ENCODE results near the gene OPTC.
"Not testable (repeated sequence)": the region's sequence is repeated elsewhere in the genome, so short reads cannot be mapped to it uniquely, and the experiment has no call there.

Gene OPTC

GRCh38 chr1:203492748-203493130 is 1.2 kb upstream of the OPTC start:
- DNase-seq, result no peak

DNA sequence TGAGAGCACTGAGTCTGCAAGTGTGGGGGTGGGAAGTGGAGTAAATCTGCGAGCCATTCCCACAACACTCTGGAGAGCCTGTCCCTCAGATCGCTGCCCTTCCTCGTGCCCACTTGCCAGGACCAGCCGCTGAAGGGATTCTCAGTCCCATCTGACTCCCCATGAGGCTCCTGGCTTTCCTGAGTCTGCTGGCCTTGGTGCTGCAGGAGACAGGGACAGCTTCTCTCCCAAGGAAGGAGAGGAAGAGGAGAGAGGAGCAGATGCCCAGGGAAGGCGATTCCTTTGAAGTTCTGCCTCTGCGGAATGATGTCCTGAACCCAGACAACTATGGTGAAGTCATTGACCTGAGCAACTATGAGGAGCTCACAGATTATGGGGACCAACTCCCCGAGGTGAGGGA is 1.9 kb downstream of the OPTC start:
- DNase-seq, result no peak

- DNase-seq, result no peak
Observed at GRCh38 chr1:203497269-203497777, 3.4 kb downstream of the OPTC start.

DNA sequence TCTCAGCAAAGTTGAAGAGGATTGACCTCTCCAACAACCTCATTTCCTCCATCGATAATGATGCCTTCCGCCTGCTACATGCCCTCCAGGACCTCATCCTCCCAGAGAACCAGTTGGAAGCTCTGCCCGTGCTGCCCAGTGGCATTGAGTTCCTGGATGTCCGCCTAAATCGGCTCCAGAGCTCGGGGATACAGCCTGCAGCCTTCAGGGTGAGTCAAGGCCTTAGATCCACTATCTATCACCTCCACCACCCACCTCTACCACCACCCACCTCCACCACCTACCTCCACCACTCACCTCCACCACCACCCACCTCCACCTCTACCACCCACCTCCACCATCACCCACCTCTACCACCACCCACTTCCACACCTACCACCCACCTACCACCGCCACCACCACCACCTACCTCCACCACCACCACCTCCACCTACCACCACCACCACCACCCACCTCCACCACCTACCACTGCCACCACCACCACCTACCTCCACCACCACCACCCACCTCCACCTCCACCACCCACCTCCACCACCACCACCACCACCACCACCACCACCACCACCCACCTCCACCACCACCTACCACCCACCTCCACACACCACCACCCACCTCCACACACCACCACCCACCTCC is 5.8 kb downstream of the OPTC start:
- no peak for DNase-seq

DNA sequence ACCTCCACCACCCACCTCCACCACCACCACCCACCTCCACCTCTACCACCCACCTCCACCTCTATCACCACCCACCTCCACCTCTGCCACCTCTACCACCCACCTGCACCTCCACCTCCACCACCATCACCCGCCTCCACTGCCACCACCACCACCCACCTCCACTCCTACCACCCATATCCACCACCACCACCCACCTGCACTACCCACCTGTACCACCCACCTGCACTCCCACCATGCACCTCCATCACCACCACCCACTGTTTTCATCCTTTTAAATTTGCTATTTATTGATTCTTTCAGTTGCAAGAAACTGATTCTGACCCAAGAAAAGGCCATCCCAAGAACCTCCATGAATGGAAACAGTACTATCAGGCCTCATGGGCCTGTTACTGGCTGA is 6.3 kb downstream of the OPTC start:
- no peak for DNase-seq

DNA sequence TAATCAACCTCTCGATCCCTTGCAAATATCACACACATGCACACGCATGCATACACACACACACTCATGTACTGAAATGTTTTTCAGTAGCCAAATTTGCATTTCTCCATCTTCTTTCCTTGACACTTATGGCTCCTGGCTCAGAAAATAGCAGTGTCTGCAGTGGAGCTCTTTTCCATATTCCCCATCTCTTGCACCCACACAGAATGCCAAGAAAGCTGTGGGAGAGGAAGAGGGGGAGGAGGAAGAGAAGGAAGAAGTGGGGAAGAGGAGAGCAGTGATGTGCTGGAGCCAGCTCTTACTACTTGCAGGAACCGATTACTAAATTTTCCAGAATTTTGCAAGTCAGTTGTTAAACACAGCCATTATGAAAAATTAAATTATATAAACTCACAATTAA is 9.9 kb downstream of the OPTC start:
- no peak for DNase-seq

DNA sequence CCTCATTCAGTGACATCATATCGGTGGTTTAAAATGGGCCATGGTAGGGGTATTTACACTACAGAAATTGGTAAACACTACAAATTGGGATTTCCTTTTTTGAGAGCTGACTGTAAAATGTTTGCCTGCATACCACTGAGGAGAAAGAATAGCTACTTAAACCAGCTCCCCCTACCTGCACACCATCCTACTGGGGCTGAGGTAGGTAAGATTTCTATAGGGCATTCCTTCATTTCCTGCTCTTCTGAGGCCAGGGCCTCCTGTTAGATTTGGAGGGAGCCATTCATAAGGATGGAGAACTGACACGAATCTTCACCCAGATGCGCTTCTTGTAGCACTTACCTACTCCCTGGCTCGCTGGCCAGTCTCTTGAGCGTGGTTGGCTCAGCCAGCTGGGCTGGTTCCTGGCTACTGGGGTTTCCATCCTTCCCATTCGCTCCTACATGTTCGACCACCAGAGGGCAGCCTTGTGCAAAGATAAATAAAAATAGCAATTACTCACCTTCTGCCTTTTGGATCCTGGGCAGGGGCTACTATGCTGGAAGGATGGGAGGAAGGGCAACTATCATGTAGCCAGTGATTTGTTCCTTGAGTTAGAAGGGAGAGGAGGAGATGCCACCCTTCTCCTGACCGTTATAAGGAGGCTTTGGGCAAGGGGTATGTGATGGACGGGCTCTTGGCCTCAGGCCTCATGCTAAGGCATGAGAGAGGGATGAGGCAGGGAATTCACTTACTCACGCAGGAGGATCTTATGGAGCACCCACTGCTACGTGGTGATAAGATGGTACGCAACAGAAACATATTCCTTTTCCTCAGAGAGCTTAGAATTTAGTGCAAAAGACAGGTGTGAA is 10.7 kb downstream of the OPTC start:
- no peak for DNase-seq

- DNase-seq, result no peak
Observed at GRCh38 chr1:203505526-203506204, 11.7 kb downstream of the OPTC start.

- DNase-seq, result no peak
Observed at GRCh38 chr1:203506858-203507626, 13.1 kb downstream of the OPTC start.

- no peak for DNase-seq
Observed at GRCh38 chr1:203507759-203508158, 13.8 kb downstream of the OPTC start.

DNA sequence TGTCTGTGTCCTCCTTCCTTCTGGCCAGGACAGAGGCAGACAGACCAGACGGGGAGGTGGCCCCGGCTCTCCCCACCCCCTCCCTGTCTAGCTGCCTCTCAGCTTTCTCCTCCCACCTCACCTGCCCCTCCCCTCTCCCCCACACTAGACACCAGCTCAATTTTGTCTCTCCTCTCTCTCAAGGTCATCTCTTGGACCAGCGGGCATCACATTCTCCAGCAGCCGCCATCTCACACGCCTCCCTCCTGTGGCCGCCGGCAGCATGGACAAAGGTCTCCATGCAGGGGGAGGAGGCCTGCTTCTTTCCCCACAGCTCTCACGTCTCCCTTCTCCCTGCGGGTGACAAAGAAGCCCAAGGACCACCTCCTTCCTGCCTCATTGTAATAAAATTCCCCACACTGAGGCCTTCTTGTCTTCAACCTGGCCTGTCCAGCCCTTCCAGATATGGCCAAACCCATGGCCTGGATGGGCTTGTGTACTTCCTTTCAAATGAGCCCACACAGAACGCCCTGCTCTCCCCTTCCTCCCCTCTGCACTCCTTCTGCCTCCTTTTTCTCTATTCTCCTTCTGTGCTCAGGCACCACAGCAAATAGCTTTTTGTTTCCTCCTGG is 14.6 kb downstream of the OPTC start:
- DNase-seq, result no peak

DNA sequence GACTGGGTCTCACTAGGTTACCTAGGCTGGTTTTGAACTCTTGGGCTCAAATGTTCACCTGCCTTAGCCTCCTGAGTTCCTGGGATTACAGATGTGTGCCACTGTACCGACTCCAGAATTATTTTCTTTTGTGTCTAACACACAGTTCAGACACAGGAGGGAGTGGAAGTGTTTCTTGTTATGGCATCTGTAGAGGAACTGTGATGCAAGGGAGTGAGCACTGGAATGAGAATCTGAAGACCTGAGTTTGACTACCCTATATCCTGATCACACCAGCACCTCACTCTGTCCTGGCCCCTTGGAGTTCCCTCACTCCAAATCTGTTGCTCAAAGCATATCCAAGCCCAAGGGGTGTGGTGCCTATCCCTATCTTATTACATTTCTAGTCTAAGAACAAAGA is 15.2 kb downstream of the OPTC start:
- DNase-seq, result no peak

GRCh38 chr1:203511513-203511912 is 17.6 kb downstream of the OPTC start:
- DNase-seq, result no peak

DNA sequence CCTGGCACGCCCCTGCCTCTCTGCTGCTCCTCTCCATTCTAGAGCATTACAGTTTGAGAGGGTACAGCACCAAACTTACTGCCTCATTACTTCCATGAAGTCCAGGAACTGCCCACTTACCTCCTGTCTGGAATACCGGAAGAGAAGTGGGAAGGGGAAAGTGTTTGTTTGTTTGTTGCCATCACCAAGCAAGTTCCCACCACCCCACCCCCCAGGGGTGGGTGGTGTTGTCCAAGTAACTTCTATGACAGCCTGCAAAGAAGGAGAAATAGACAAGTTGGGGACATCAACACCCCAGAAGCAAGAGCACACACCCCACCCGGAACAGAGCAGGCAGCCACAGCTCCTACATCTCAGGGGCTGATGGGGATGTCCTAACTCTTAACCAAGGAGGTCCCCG is 18.0 kb downstream of the OPTC start:
- DNase-seq, result no peak

DNA sequence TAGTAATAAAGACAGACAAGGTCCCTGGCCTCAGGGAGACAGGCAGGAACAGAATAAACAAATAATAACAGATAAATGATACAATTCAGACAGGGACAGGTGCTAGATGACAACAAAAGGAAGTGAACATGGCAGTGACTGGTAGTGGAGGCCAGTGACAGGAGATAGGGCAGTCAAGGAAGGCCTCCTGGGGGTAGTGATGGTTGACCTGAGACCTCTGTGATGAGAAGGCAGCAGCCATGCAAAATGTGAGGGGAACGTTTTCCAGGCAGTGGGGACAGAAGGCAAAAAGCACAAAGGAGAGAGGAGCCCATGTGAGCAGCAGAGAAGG is 18.5 kb downstream of the OPTC start:
- peak; percentile 50 for DNase-seq

- DNase-seq, result peak; percentile 51
Observed at GRCh38 chr1:203512848-203513584, 19.1 kb downstream of the OPTC start.

- no peak for DNase-seq
Observed at GRCh38 chr1:203513585-203514031, 19.7 kb downstream of the OPTC start.

- no peak for DNase-seq
Observed at GRCh38 chr1:203516184-203516583, 22.2 kb downstream of the OPTC start.

GRCh38 chr1:203516906-203517305 is 23.0 kb downstream of the OPTC start:
- no peak for DNase-seq

DNA sequence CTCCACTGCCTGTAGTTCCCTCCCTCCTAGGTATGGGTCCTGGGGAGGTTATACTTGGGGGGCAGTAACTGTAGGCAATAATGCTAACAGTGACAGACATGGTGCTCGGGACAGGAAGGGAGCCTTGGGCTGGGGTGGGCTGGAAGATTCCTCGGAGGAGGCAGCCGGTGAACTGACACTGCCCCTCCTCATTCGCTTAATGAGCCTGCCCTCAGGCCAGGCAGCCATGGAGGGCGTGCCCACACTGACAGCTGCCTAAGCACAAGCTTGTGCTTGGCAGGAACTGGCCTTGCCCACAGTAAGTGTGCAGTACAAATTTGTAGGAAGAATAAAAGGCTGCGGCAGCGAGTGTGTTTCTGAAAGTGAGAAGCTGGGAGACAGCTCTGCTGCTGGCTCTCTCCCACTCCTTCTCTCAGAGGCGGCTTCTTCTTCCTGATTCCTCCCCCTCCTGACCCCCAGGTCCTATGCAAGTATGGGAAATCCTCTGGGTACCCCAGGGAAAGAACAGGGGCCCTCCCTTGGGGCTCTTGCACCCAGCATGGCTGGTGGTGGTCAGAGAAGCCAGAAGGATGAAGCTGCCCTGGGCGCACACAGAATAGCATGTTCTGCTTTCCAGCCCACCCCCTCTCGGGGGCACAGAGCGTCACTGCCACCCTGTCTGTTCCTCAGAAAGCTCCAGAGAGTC is 23.6 kb downstream of the OPTC start:
- DNase-seq, result no peak

GRCh38 chr1:203518139-203518538 is 24.2 kb downstream of the OPTC start:
- DNase-seq, result not testable (repeated sequence)

Data from GOT3 (cell line).